ENCODE data around the gene ZNF724.
"Not testable (repeated sequence)": the region's sequence is repeated elsewhere in the genome, so short reads cannot be mapped to it uniquely, and the experiment has no call there.

The ZNF724 gene

DNA sequence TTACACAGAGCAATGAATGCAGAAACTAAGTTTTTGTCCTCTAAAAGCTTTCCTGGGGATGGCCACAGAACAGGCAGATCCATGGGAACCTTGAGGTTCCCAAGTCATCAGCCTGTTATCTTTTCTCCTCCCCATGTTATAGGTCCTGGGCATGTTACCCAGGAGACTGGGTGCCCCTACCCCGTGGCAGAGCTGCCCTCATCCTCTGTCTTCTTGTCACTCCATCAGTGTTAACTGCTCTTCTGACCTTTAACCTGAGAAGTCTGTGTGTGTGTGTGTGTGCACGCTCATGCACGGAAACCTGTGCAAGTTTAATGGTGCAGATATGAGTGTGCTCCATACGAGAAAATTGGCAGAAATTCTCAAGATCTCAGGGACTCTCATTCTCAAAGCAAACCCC lies 43.9 kb upstream of the ZNF724 start:
- Histone ChIP-seq H3K36me3 (ENCODE audit: control insufficient read depth in 2 of 2, insufficient read depth in 1 of 2, low read length in 2 of 2) (no peaks in the 10 kb centered on the region), H3K9me3 (ENCODE audit: control insufficient read depth, insufficient read depth, low read depth, low read length) (no peaks in the 10 kb centered on the region), H3K4me1 (ENCODE audit: control insufficient read depth, insufficient read depth, low read length) (no peaks in the 10 kb centered on the region), H3K4me3 (ENCODE audit: low read depth, low read length) (no peak overlapping the region), H3K27ac (ENCODE audit: extremely low read depth, low read depth, low read length) (no peak overlapping the region)
- TF ChIP-seq ZNF510 (tag by site-specific recombination; IDR thresholded peaks at IDR 0.05; ENCODE audit: insufficient replicate concordance) (no peak), ZBTB11 (tag by site-specific recombination; conservative IDR thresholded peaks at IDR 0.05; ENCODE audit: low read depth) (no peak), ZNF776 (tag by site-specific recombination; IDR thresholded peaks at IDR 0.05; ENCODE audit: borderline replicate concordance) (no peak), ZNF423 (tag by site-specific recombination; IDR thresholded peaks at IDR 0.05) (no peak), ZNF707 (tag by site-specific recombination; IDR thresholded peaks at IDR 0.05) (no peak), REPIN1 (tag by site-specific recombination; IDR thresholded peaks at IDR 0.05; ENCODE audit: low read depth) (no peak), ZNF785 (tag by site-specific recombination; IDR thresholded peaks at IDR 0.05) (no peak), ZNF18 (tag by site-specific recombination; IDR thresholded peaks at IDR 0.05) (no peak), ZNF433 (tag by site-specific recombination; IDR thresholded peaks at IDR 0.05; ENCODE audit: low read depth) (no peak), ZNF623 (tag by site-specific recombination; IDR thresholded peaks at IDR 0.05) (no peak), EGR2 (tag by site-specific recombination; IDR thresholded peaks at IDR 0.05; ENCODE audit: low read depth) (no peak), SALL2 (tag by site-specific recombination; IDR thresholded peaks at IDR 0.05; ENCODE audit: borderline replicate concordance) (no peak), ZXDB (tag by site-specific recombination; IDR thresholded peaks at IDR 0.05) (no peak), ZNF292 (tag by site-specific recombination; IDR thresholded peaks at IDR 0.05; ENCODE audit: borderline replicate concordance, low read depth) (no peak), ZNF426 (tag by site-specific recombination; IDR thresholded peaks at IDR 0.05) (no peak), SP2 (tag by site-specific recombination; IDR thresholded peaks at IDR 0.05) (no peak), ZNF366 (tag by site-specific recombination; conservative IDR thresholded peaks at IDR 0.05) (no peak), ZNF2 (tag by site-specific recombination; IDR thresholded peaks at IDR 0.05) (no peak), ELK4 (IDR thresholded peaks at IDR 0.05; ENCODE audit: borderline replicate concordance, low read depth, low read length) (no peak)
- TF ChIP-seq, protein P1, sequence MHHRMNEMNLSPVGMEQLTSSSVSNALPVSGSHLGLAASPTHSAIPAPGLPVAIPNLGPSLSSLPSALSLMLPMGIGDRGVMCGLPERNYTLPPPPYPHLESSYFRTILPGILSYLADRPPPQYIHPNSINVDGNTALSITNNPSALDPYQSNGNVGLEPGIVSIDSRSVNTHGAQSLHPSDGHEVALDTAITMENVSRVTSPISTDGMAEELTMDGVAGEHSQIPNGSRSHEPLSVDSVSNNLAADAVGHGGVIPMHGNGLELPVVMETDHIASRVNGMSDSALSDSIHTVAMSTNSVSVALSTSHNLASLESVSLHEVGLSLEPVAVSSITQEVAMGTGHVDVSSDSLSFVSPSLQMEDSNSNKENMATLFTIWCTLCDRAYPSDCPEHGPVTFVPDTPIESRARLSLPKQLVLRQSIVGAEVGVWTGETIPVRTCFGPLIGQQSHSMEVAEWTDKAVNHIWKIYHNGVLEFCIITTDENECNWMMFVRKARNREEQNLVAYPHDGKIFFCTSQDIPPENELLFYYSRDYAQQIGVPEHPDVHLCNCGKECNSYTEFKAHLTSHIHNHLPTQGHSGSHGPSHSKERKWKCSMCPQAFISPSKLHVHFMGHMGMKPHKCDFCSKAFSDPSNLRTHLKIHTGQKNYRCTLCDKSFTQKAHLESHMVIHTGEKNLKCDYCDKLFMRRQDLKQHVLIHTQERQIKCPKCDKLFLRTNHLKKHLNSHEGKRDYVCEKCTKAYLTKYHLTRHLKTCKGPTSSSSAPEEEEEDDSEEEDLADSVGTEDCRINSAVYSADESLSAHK (tag by site-specific recombination; IDR thresholded peaks at IDR 0.05), result no peak
- ChIA-PET CTCF (no interaction called here), POLR2A (no interaction called here)

GRCh38 chr19:23289966-23290365 lies 39.8 kb upstream of the ZNF724 start:
- H3K27ac ChIP-seq (ENCODE audit: extremely low read depth, low read depth, low read length); H3K9me3 ChIP-seq (ENCODE audit: control insufficient read depth, insufficient read depth, low read depth, low read length); H3K4me3 ChIP-seq (ENCODE audit: low read depth, low read length); POLR2A ChIA-PET; H3K4me1 ChIP-seq (ENCODE audit: control insufficient read depth, insufficient read depth, low read length); H3K36me3 ChIP-seq (ENCODE audit: control insufficient read depth in 2 of 2, insufficient read depth in 1 of 2, low read length in 2 of 2); CTCF ChIA-PET: not testable (repeated sequence)

Data from HEK293 (cell line).